CD4-positive, alpha-beta T cell treated with Interleukin-15 for 4 hours (primary cell): ENCODE results near the gene RUNX2.

Experiments
- DNase-seq: peaks from one replicate; pipeline ENCODE4 v3.0.0-alpha.2; 2020; ENCODE audit warnings: low spot score

Gene RUNX2

DNA sequence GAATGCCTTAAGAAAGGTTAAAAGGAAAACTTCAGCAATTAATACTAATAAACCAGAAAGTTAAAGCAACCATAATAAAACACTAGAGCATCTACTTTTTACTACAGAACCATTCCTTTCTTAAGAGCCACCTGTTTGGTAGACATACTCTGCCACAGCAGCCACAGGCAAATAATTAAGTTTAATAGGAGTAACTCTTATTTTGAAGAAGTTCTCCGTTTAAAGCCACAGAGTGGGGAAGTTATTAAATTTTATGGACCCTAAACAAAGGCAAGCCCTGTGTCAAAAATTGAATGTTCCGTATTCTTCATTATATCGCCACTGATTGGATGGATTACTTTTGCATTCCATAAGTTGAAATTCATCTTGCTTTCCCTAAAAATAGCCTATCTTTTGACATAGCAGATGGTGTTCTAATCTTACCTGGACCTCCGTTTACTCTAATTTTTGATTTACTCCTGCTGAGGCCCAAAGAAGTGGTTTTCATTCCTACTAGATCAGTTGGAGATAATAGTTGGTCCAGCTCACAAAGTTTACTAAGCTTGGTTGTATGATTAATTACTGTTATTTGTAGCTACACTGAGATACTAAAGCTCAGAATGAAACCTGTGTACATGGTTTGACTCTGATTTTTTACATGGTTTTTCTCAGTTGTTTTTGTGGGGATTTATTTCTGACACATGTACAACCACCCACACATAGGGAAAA, 190.0 kb downstream of the RUNX2 start:
- no peak for DNase-seq

DNA sequence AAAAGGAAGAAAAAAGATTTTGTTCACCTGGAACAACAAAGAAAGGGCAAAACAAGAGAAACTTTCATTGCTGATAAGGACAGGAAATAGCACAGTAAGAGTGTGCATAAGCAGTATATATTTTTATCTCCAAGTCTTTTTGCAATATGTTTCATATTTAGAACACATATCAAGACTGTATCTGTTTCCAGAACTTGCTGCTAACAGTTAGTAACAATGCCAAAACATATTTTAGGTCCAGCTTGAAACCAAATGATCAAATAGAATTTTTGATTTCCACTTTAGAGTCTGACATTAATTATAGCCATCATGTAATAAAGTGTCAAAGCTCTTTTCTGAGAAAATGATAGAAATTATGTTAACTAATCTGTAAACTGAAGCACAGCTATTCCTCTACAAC, 193.1 kb downstream of the RUNX2 start:
- DNase-seq, result no peak

DNA sequence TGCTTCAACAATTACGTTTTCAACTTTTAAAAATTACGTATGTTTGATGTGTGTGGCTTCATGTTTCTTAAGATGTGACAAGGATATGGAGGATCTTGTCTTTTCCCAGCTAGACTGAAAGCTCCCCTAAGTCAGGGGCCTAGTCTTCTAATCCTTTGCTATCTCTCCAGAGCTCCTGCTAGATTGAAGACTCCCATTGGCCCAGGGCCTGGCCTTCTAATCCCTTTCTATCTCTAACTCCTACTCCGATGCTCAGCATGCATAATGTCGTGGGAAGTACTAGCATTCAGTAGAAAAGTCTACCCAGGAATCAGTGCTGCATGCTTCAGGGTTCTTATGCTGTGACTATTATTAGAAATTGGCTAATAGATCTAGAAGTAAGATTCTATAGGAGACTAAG, 194.4 kb downstream of the RUNX2 start:
- DNase-seq, result no peak

DNA sequence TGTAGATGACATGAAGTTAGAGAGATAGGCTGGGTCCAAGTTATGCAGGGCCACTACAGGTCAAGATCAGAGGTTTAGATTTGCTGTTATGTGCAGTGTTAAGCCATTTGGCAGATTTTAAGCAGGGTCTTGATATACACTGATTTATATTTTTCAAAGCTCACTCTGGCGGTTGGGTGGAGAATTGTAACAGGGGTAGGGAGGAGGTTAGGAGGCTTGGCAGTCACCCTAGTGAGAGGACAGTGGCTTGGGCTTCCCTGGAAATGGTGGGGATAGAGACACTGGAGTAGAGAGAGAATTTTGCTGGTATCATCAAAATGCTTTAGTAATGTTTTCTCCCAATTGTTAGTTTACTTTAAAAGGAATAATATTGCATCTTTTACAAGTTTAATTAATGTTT, 199.1 kb downstream of the RUNX2 start:
- no peak for DNase-seq

DNA sequence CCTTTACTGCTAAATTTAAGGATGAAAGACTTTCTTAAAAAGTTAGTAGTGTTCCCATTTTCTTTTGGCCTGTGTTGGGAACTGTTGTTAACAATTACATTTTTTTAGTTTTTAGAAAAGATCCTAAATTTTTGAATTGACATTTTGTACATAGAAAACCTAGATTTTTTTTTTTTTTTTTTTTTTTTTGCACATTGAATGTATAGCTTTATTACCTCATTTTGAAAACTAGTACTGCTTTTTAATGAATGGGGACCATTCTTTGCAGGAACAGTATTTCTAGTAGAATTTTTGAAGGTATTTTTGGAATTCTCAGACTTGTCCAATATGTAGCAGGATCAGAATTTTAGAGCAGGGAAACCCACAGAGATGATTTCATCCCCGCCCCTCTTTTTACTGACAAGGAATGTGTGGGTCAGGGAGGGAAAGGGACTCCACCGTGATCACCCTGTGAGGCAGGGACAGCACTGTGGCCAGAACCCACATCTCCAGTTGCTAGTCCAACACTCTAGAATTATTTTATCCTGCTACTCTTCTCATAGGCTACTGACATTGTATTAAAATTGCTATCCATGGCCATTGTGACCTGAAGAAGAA, 204.0 kb downstream of the RUNX2 start:
- DNase-seq, result no peak

DNA sequence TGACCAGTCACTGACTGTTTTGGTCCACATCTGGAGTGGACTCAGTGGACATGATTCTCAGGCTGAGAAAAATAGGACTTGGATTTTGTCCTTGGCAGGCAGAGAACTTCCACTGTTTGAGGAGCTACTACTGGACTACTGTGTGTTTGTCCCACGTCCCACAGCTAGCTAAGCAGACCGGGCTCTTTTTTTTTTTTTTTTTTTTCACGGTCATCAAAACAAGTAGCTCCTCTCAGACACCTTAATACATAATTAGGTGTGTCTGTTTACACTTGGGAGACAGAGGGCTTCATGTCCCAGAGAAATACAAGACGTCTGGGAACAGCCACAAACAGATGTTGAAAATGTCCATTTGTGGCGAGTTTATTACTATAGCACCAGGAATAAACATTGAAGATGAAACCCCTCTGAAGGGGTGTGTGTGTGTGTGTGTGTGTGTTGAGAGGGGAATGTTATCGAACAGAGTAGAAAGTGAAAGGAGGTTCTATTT, 204.6 kb downstream of the RUNX2 start:
- no peak for DNase-seq

DNA sequence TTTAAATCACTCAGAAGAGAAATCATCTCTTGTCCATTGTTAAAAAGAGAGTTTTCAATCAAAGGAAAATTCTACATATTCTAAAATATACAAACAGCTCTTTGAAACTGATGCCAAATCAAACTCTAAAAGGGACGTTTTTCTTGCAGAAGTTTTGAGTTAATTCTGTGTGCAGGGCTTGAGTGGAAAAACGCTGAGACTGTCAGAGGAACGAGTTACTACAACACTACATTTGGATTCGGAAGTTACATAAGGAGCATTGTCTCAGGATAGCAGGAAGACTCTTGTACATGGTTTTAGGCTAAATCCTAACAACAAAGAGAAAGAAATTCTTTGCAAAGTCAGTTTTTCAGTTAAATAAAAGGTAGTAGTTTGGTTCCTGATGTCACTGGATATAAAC, 205.3 kb downstream of the RUNX2 start:
- DNase-seq, result no peak

DNA sequence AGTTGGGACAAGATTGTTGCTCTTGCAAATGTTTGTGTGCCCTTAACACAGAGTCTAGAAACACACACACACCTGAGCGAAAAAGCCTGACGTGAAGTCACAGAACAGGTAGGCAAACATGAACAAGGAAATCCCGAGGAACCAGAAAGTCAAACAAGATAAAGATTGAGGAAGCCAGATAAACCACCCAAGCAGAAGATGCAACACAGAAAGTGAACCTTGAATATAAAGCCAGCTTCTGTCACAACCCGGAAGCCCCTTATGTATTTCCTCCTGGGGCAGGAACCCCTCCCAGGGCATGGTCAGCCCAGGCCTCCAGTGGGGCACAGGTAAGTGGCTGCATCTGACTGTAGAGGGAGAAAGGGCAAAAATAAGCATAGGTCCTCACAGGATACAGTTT, 207.8 kb downstream of the RUNX2 start:
- no peak for DNase-seq

DNA sequence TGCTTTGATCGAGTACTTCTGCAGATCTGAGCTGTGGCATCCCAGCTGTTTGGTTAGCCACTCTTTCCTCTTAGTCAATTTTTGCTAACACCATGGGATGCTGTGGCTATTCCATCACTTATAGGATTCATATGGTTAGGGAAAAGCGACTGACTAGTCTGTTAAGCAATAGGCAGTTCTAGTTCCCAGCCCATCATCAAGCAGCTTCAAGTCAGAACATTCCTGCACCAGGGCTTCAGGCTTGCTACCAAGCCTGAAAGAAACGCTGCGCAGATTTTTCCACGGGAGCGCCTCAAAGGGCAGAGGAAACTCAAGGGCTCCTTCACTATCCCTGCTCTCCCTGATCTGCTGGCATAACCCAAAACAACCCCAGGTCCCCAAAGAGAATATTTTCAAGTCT, 209.4 kb downstream of the RUNX2 start:
- DNase-seq, result no peak

DNA sequence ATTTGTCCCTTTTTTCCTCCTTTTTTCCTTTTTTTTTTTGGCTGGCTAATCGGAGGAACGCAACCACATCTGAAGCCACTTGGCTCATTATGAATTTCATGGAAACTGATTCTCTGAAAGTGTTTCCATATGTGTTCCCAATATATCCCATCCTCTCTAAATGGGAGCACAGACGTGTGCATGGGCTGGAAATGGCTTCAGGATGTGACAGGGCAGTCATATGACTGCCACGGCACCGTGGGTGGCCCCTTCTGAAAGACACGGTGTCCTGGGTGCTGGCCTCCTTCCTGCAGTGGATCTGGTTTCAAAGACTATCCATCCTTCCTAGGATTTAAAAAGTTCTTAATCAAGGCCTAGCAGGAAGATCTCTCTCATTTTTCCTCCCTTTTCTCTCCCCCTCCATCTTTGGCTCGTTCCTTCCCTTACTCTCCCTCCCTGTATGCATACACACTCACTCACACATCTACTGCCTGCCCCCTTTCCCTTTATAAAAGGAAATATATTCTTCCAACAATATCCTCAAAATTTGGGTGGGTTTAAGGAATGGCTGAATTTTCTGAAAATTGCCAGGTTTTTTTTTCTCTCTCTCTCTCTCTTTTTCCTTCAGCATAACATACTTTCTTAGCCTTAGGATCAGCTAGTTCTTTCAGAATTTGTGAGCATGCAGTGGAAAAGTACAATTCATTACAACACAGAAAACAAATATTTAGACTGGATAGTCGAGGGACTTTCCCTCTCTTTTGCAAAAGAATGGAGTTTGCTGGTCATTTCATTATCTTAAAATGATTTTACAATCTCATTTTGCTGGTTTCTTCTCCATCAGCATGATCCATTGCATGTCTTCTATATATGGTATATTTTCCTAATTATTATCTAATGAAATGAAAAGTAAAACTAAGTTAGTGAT, 210.8 kb downstream of the RUNX2 start:
- no peak for DNase-seq

DNA sequence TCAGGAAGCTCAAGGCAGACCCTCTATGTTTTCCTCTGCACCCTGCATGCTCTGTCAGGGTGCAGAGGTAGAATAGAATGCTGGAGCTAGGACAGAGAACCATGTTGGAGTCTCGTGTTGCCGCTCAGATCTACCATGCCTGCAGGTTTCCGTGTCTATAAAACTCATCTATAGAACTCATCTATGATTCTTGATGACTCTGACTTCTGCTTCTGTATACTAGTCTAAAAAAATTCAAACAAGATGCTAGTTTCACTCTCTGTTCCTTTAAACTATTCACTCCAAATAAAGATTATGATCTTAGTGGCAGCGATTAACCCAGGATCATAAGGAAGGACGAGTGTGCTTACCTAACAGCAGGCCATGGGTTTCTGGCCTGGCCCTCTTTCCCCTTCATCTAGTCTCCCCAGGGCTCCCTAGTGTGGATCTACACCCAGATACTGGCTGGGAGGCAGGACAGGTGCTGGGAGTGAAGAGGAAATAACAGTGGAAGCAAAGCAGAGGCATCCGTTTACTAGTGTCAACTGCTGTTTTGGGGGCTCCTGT, 212.3 kb downstream of the RUNX2 start:
- DNase-seq, result no peak

DNA sequence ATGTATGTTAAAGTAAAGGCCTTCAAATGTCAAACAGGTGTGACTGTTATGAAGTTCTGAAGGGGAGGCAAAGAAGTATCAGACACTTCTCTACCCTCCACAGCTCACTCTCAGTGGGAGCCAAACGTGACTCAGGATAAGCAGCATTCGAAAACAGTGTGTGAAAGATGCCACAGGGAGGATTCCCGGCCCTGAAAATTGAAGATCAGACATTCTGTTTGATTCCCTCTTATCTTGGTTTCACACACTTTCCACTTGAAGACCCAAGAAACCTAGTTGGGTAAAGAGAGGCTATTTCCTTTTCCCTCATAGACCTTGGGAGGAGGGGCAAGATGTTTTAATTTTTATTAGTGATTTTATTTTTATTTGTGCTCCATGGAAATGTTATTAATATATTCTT, 213.8 kb downstream of the RUNX2 start:
- no peak for DNase-seq

DNA sequence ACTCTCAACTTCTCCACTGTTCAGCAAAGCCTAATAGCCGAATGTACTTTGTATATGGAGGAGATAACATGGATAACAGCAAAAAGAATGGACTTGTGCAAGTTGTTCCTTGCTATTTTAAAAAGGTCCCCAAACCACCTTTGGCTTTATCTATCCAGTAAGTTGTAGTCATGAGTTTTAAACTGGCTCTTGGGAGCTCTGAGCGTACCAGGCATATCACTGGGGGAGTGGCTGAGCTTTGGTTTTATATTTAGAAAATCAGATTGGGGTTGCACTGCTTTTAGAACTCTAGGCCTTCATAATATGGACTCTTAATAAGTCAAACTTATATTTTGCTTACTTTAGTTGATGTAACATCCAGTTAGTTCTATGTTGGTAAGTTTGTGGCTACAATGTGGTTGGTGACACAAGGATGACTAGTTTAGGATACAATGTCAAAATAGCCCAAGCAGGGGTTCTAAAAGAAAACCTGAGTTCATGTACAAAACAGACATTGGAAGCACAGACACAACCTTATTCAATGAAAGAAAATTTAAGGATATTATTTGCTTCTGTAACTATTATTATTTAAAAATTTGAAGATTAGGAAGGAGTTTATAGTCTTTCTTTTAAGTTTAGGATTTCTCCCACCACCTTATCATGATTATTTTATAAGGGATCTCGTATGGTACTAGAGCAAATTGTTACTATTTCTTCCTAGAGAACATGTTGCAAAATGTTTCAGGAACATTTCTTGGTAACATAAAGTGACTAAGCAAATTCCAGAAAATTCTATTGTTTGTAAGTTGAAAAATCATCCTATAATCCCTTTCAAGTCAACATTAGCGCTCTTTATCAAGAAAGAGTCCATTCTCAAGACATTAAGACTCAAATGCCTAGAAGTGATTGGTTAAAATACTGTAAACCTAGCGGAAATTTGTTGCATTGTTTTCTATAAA, 215.4 kb downstream of the RUNX2 start:
- no peak for DNase-seq

DNA sequence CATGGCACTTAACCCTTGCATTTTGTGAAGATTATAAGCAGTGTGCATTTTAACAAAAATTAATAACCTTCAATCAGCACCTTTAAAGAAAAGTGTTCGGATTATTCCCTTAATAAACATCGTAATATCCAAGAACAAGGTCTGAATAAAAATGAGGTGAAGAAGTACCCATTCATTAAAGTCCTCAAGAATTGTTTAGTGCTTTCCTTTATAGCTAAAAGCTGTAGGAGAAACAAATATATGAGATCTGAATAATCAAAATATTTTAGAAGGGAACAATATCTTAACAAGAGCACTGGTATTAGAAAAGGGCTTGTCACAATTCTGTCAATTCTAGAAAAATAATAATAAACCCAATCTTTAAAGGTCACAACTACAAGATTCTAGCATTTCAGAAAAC, 217.3 kb downstream of the RUNX2 start:
- DNase-seq, result no peak

DNA sequence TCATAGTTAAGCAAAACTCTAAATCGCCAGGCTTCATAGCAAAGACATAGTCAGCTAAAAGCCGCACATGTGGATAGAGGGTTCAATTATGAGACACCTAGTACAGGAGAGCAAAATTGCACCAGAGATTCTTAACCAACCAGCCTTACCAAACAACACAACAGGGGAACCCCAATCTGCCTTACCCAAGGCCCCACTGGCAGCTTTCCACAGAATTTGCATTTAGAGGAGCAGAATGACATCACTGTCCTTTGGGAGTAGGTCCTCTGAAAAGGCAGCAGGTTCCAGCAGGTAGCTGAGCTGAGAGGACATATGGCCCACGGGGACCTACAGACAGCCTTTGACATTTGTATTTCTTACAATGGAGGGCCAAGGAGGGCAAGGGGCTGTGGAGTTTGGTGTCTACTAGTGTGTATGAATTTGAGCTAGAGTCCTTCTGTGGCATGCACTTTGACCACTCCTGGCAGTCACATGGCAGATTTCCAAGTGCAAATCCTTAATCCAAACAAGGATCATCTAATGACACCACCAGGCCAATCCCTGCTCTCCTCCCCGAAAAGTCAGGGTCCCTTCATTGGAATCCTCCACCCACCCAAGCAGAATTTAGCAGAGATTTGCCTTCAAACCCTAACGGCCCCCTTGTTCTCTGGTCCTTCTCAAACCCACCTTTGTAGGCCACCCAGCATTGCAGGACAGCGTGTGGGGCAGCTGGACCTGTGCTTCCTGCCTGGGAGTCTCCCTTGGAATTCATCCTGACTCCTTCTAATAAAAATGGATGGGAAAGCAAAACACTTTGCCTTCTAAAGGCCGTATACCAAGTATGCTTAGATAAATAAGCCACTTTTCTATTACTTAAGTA, 220.8 kb downstream of the RUNX2 start:
- DNase-seq, result no peak

DNA sequence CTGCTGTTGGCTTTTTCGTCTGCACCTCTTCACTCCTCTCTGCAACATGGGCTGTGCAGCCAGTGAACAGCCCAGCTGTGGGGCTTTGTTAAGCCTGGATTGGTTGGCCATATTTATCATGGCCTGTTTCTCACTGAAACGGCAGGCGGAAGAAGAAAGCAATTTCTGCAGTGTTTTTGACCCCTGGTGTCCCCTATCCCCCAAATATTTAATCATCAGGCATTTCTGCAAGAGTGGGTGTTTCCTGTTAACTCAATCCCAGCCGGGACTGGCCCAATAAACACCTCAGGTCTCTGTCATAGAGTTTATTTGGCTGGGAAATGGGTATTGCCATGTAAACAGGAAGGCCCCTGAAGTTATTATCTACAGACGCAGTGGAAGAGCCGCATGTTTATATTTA, 224.4 kb downstream of the RUNX2 start:
- DNase-seq, result no peak

DNA sequence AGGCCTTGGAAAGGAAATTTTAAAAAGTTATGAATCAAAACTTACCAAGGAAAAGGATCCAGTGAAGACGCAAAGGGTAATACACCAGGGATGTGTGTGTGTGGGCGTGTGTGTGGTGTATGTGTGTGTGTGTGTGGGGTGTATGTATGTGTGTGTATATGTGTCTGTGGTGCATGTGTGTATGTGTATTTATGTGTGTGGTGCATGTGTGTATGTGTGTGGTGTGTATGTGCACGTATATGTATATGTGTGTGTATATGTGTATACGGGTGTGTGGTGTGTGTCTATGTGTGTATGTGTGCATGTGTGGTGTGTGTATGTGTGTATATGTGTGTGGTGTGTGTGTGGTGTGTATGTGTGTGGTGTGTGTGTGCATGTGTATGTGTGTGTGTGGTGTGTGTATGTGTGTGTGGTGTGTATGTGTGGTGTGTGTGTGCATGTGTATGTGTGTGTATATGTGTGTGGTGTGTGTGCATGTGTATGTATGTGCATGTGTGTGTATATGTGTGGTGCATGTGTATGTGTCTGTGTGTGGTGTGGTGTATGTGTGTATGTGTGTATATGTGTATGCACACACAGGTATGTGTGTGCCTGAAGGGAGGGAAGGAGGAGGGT, 225.7 kb downstream of the RUNX2 start:
- no peak for DNase-seq

DNA sequence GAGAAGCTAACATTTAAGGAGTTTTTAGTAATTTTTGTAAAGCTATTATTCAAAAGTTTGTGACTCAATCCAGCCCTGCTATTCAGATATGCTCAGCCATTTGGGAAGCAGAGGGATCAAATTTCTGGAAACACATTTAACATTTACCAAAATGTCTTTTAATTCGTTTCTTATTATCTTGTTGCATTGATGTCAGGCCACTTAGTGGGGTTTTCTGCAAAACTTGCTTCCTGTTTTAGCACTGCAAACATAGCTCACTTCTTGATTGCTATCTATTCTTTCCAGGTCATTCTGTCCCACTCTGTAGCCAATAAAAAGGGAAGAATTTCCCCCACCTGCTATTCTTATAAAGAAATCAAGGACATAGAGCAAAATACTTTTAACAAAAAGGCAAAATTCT, 226.5 kb downstream of the RUNX2 start:
- DNase-seq, result no peak

DNA sequence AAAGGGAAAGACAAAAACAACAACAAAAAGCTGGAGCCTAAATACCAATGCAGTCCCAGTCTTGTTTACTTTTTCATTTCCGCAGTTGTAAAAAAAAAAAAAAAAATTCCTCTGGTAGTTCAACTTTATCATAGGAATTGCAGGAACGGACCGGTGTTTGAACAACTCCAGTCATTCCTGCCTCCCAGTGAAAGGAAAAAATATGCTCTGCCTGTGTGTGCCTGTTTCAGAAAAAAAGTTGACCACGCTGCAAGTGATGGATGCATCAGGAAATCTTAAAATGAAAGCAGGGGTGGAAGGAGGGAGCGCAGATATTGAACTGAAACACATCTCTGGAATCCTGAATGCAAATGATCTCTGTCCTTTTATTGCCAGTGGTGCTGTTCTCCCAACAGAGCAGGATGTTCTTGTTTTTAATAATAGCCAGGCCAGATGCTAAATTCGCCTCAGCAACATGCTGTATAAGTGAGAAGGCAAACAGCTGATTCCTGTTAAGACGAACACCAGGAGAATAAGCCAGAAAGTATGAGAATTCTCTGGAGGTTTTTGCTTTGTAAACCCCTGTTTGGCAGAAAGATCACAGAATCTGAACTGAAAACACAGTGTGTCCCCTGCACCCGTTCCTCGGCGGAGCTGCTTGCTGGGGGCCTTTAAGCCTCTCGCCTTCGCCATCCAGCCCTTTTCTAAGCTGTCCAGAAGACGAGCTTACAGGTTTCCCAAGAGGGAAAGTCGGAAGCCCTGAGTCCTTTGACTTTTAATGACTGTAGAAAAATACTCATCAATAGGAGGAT, 228.0 kb downstream of the RUNX2 start:
- DNase-seq, result no peak
